Tibial nerve (tissue), 4 donors: ENCODE data around the gene FANCD2. TPM values are rescaled to one million over a fixed set of nuclear protein-coding genes. Genes with fewer than 3 reads are reported as not detected.

Experiments
- DNase-seq, 2 donors: peaks; one replicate each; pipeline ENCODE4 v3.0.0-alpha.2; 2019; ENCODE audit warnings: low spot score in 2 of 2
- H3K27ac ChIP-seq, 4 donors: fragments of 200-600 bp; sonication (generic) in 3 of 4; one replicate each; pipeline ENCODE4 v1.5.1; 2017 to 2019; ENCODE audit warnings: mild to moderate bottlenecking in 1 of 4
- H3K27me3 ChIP-seq, 2 donors: fragments of 200-600 bp; sonication (generic) in 1 of 2; one replicate each; pipeline versions ENCODE4 v1.5.1 to v1.6.0; 2017 to 2019
- H3K36me3 ChIP-seq, 3 donors: fragments of 200-600 bp; sonication (generic); one replicate each; pipeline ENCODE4 v1.5.1; 2018 to 2019
- H3K4me1 ChIP-seq, 4 donors: fragments of 200-600 bp; sonication (generic) in 3 of 4; one replicate each; pipeline ENCODE4 v1.5.1; 2017 to 2019
- H3K4me3 ChIP-seq, 4 donors: fragments of 200-600 bp; sonication (generic) in 3 of 4; one replicate each; pipeline ENCODE4 v1.5.1; 2017 to 2019; ENCODE audit warnings: mild to moderate bottlenecking in 1 of 4, moderate library complexity in 1 of 4
- H3K9me3 ChIP-seq, 4 donors: fragments of 200-600 bp; sonication (generic) in 3 of 4; one replicate each; pipeline ENCODE4 v1.5.1; 2017 to 2019
- EP300 ChIP-seq, 2 donors: sonication (generic); formaldehyde crosslinking; IDR thresholded peaks; one replicate each; pipeline ENCODE4 v1.6.1; 2017; ENCODE audit warnings: antibody characterized with exemption in 2 of 2, mild to moderate bottlenecking in 1 of 2
- POLR2A ChIP-seq, 2 donors: fragments of 450-650 bp; IDR thresholded peaks; one replicate each; pipeline ENCODE4 v1.6.1; 2017; ENCODE audit warnings: antibody characterized with exemption in 2 of 2, mild to moderate bottlenecking in 2 of 2, moderate library complexity in 2 of 2
- WGBS, 2 donors: methylation state at CpG; one replicate each; pipeline ENCODE4 v1.1.5; 2018; 5-methylcytosine and 5-hydroxymethylcytosine counted together
- total RNA-seq, 4 donors: library from RNA; depleted of rRNA; stranded (reverse); fragments of >200 nt; gene quantifications; one replicate each; pipeline ENCODE4 v1.1.0, GENCODE V29; 2016
- TF ChIP-seq, protein P1 (sequence below), 5 experiments: fragments of 200-600 bp in 3 of 5; fragments of 450-650 bp in 2 of 5; sonication (generic) in 3 of 5; IDR thresholded peaks; one replicate each; pipeline ENCODE4 v1.5.1; 2016 to 2019; ENCODE audit warnings: antibody characterized with exemption in 5 of 5, mild to moderate bottlenecking in 3 of 5, moderate library complexity in 2 of 5

The FANCD2 gene
- total RNA-seq, 4 donors from 2014 or later, result 2.0 to 13.7 (median 7.6) TPM

DNA sequence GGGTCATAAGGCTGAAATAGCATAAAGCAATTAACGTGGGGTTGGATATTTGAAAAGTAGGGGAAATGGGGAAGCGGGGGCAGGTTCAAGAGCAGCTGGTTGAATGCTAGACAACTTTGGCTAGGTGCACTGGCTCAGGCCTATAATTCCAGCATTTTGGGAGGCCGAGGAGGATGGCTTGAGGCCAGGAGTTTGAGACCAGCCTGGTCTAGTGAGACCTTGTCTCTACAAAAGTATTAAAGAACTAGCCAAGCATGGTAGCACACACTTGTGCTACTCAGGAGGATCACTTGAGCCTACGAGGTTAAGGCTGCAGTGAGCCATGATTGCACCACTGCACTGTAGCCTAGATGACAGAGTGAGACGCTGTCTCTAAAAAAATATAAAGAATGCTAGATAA, 6.9 kb upstream of the FANCD2 start:
- Histone ChIP-seq H3K36me3 (peaks cover 0 to 69% (median 2%) of the 10 kb centered on the region in 3 donors), H3K9me3 (no peaks in the 10 kb centered on the region), H3K4me3 (no peak overlapping the region), H3K27me3 (no peaks in the 10 kb centered on the region), H3K4me1 (peaks cover 0 to 34% (median 14%) of the 10 kb centered on the region in 4 donors), H3K27ac (no peak overlapping the region)
- TF ChIP-seq, protein P1, sequence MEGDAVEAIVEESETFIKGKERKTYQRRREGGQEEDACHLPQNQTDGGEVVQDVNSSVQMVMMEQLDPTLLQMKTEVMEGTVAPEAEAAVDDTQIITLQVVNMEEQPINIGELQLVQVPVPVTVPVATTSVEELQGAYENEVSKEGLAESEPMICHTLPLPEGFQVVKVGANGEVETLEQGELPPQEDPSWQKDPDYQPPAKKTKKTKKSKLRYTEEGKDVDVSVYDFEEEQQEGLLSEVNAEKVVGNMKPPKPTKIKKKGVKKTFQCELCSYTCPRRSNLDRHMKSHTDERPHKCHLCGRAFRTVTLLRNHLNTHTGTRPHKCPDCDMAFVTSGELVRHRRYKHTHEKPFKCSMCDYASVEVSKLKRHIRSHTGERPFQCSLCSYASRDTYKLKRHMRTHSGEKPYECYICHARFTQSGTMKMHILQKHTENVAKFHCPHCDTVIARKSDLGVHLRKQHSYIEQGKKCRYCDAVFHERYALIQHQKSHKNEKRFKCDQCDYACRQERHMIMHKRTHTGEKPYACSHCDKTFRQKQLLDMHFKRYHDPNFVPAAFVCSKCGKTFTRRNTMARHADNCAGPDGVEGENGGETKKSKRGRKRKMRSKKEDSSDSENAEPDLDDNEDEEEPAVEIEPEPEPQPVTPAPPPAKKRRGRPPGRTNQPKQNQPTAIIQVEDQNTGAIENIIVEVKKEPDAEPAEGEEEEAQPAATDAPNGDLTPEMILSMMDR (IDR thresholded peaks at IDR 0.05), result no peak
- no peak for TF ChIP-seq EP300 (IDR thresholded peaks at IDR 0.05)
- DNase-seq, result no peak
- 78 to 87% methylated on average over 5 of the region's 5 CpGs for WGBS, 2 donors

DNA sequence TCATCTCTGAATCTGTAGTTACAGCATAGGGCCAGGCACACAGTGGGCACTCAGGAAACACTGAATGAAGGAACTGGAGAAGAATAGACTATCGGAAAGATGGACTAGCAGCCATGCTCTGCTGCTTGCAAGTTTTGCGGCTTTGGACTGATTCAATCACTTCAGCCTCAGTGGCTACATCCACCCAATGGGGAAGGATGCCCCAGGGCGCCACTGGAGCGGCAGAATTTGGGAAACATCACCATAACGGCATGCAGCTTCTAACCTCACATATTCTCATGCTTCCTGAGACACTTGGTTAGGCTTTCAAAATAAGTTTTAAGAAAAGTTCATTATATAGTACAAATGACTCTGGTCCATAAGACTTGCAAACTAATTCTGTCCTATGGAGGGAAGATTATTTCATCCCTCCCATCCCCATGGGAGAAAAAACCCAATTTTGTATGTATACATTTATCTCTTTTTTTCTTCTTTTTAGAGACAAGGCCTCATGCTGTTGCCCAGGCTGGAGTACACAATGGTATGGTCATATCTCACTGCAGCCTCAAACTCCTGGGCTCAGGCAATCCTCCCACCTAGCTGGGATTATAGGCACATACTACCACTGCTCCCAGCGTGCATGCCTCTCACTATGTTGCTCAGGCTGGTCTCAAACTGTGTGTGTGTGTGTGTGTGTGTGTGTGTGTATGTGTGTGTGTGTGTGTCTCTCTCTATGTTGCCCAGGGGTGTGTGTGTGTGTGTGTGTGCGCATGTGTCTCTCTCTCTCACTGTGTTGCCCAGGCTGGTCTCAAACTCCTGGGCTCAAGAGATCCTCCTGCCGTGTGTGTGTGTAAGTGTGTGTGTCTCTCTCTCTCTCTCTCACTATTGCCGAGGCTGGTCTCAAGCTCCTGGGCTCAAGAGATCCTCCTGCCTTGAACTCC, 4.1 kb upstream of the FANCD2 start:
- WGBS, 2 donors, result 88 to 90% methylated on average over 9 of the region's 9 CpGs
- Histone ChIP-seq H3K4me1 (peaks cover 0 to 33% (median 20%) of the 10 kb centered on the region in 4 donors), H3K9me3 (no peaks in the 10 kb centered on the region), H3K4me3 (no peak overlapping the region), H3K36me3 (peaks cover 0 to 69% (median 2%) of the 10 kb centered on the region in 3 donors), H3K27me3 (no peaks in the 10 kb centered on the region), H3K27ac (no peak overlapping the region)
- DNase-seq, result no peak
- TF ChIP-seq POLR2A (IDR thresholded peaks at IDR 0.05) (no peak), EP300 (IDR thresholded peaks at IDR 0.05) (no peak)
- TF ChIP-seq, protein P1 (IDR thresholded peaks at IDR 0.05), result no peak

GRCh38 chr3:10023587-10024310, 2.5 kb upstream of the FANCD2 start:
- DNase-seq, result no peak
- peaks cover 0 to 36% (median 20%) of the 10 kb centered on the region in 4 donors for H3K4me1 ChIP-seq
- no peak overlapping the region for H3K27ac ChIP-seq
- no peaks in the 10 kb centered on the region for H3K9me3 ChIP-seq
- H3K4me3 ChIP-seq, result no peak overlapping the region
- H3K36me3 ChIP-seq, result peaks cover 0 to 54% (median 2%) of the 10 kb centered on the region in 3 donors
- H3K27me3 ChIP-seq, result no peaks in the 10 kb centered on the region
- TF ChIP-seq, protein P1 (IDR thresholded peaks at IDR 0.05), result no peak
- TF ChIP-seq POLR2A (IDR thresholded peaks at IDR 0.05) (no peak), EP300 (IDR thresholded peaks at IDR 0.05) (no peak)
- WGBS, 2 donors, result 73 to 76% methylated on average over 8 of the region's 8 CpGs

DNA sequence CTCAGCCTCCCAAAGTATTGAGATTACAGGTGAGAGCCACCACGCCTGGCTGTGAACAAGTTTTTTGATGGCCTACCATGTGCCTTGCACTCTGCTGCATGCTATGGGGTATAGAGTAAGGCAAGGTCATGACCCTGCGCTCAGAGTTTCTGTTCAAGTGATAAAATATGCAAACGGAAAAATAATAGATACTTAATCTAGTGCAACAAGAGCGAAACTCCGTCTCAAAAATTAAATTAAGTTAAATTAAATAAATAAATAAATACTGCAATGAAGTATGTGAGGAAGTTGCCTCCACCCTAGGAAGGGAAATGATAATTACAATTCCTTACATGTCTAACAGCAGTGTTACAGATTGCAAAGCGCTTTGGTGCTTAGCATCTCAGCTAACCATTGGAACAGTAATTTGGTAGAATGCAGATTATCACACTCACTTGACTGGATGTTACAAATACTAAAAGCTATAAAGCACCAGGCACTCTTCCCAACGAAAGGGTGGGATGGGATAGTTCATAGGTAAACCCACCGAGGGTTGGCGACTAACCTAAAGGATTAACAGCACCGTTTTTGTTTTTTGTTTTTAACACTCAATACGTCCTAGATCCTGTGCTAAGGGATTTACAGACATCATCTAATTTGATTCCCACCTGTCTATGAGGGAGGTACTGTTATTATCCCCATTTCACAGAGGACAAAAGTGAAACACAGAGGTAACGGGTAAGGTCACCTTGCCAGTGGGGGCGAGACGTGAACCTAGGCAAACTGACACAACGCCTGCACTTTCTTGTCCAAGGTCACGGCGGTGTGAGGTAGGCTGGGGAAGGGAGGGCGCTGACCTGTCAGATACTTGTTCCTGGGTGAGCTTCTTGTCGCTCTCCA, 793 bp upstream of the FANCD2 start:
- TF ChIP-seq POLR2A (IDR thresholded peaks at IDR 0.05) (no peak), EP300 (IDR thresholded peaks at IDR 0.05) (no peak)
- TF ChIP-seq, protein P1 (IDR thresholded peaks at IDR 0.05), result no peak
- Histone ChIP-seq H3K4me1 (peaks cover 0 to 36% (median 20%) of the 10 kb centered on the region in 4 donors), H3K36me3 (peaks cover 0 to 37% (median 0%) of the 10 kb centered on the region in 3 donors), H3K9me3 (no peaks in the 10 kb centered on the region), H3K27ac (peak overlapping the region in 3 of 4 donors; percentile 36 to 78 (median 73)), H3K27me3 (no peaks in the 10 kb centered on the region), H3K4me3 (peak overlapping the region; percentile 52 to 80 (median 77))
- DNase-seq, result no peak
- WGBS, 2 donors, result 26 to 29% methylated on average over 19 of the region's 19 CpGs
